Skeletal muscle tissue (tissue), 4 donors: ENCODE data around the gene RMDN3. TPM values are rescaled to one million over a fixed set of nuclear protein-coding genes. Genes with fewer than 3 reads are reported as not detected.

Source experiments
- H3K27ac ChIP-seq: one replicate; pipeline ENCODE4 v1.7.0; 2013; ENCODE audit warnings: mild to moderate bottlenecking, low read depth, low read length, inconsistent platforms
- H3K27me3 ChIP-seq, 3 donors: one replicate each; pipeline ENCODE4 v1.7.0; 2013; ENCODE audit warnings: low read length in 3 of 3; ENCODE audit not compliant: control insufficient read depth in 3 of 3, insufficient read depth in 3 of 3
- H3K36me3 ChIP-seq, 3 donors: one replicate each; pipeline ENCODE4 v1.7.0; 2013; ENCODE audit warnings: low read length in 3 of 3; ENCODE audit not compliant: control insufficient read depth in 3 of 3, insufficient read depth in 3 of 3
- H3K4me1 ChIP-seq, 3 donors: one replicate each; pipeline ENCODE4 v1.7.0; 2013; ENCODE audit warnings: low read length in 3 of 3, mild to moderate bottlenecking in 3 of 3; ENCODE audit not compliant: control insufficient read depth in 3 of 3, insufficient read depth in 3 of 3
- H3K4me3 ChIP-seq, 3 donors: one replicate each; pipeline ENCODE4 v1.7.0; 2013; ENCODE audit warnings: low read length in 3 of 3
- H3K9ac ChIP-seq, 3 donors: one replicate each; pipeline ENCODE4 v1.7.0; 2013; ENCODE audit warnings: low read length in 3 of 3, mild to moderate bottlenecking in 3 of 3, moderate library complexity in 2 of 3, low read depth in 1 of 3
- H3K9me3 ChIP-seq, 3 donors: one replicate each; pipeline ENCODE4 v1.7.0; 2013; ENCODE audit warnings: low read length in 3 of 3; ENCODE audit not compliant: control insufficient read depth in 3 of 3
- total RNA-seq: library from RNA; depleted of rRNA; stranded (reverse); fragments of >200 nt; gene quantifications from one replicate; pipeline ENCODE4 v1.2.3, GENCODE V29; 2014
- donor health status: Osteomylitis.

RMDN3 gene
- total RNA-seq, 1 donor from 2014 or later = 14.6 TPM

DNA sequence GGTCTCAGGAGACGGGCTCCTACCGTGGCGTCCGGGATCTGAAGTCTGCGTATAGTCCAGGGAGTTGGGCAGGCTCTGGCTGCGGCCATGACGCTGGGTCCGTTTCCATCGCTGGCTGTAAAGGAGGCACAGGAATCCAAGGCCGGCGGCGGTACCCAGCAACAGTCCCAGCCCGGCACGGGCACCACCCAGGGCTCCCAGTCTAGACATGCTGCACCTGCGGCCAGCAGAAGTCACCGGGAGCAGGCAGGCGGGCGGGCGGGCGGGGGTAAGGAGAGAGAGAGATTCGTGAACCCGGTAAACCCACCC is 526 bp downstream of the RMDN3 start:
- H3K4me3 ChIP-seq = peak overlapping the region; percentile 94 to 97 (median 96)
- H3K27ac ChIP-seq = peak overlapping the region; percentile 88
- H3K9me3 ChIP-seq = no peaks in the 10 kb centered on the region
- H3K9ac ChIP-seq = peak overlapping the region; percentile 92 to 97 (median 93)
- peaks cover 18 to 23% (median 22%) of the 10 kb centered on the region in 3 donors for H3K36me3 ChIP-seq
- no peaks in the 10 kb centered on the region for H3K27me3 ChIP-seq
- H3K4me1 ChIP-seq = peaks cover 5 to 15% (median 9%) of the 10 kb centered on the region in 3 donors

DNA sequence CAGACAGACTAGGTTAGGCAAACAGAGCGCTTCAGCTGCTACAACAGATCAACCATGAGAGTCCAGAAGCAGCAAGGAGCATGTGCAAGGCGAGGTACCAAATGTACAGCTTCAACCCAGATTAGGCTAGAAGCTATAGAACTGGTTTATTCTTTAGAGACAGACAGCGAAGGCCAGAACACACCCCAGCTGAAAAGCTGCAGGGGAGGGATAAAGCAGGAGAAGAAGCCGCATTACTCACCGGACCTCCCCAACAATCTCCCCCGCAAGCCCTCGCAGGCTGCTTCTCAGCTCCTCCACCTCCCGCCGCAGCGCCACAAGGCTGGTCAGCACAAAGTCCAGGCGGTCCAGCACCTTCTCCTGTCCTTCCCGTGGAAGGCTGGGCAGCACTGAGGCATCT is 3.3 kb downstream of the RMDN3 start:
- H3K27ac ChIP-seq = no peak overlapping the region
- peaks cover 27 to 43% (median 30%) of the 10 kb centered on the region in 3 donors for H3K36me3 ChIP-seq
- H3K4me3 ChIP-seq = no peak overlapping the region
- no peaks in the 10 kb centered on the region for H3K27me3 ChIP-seq
- no peak overlapping the region for H3K9ac ChIP-seq
- H3K4me1 ChIP-seq = peaks cover 5 to 25% (median 9%) of the 10 kb centered on the region in 3 donors
- no peaks in the 10 kb centered on the region for H3K9me3 ChIP-seq

DNA sequence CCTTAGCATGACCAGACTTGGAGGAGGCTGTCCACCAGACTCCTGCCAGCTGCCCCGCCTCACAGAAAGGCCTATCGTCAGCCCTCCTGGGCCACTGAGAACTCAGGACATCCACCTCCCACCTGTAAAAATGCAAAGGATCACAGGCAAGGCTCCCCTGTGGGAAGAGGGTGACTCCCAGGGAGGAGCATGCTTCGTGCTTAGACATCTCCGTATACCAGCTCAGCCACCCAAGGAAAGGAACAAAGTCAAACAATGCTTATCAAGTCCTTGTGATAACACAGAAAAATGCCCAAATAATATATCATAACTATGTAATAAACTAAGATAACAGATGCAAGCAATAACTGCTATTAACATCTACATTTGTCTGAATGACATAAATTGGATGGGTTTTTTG is 4.2 kb downstream of the RMDN3 start:
- no peaks in the 10 kb centered on the region for H3K27me3 ChIP-seq
- H3K27ac ChIP-seq = no peak overlapping the region
- H3K9me3 ChIP-seq = no peaks in the 10 kb centered on the region
- peaks cover 5 to 24% (median 9%) of the 10 kb centered on the region in 3 donors for H3K4me1 ChIP-seq
- no peak overlapping the region for H3K9ac ChIP-seq
- H3K4me3 ChIP-seq = no peak overlapping the region
- peaks cover 27 to 43% (median 30%) of the 10 kb centered on the region in 3 donors for H3K36me3 ChIP-seq

DNA sequence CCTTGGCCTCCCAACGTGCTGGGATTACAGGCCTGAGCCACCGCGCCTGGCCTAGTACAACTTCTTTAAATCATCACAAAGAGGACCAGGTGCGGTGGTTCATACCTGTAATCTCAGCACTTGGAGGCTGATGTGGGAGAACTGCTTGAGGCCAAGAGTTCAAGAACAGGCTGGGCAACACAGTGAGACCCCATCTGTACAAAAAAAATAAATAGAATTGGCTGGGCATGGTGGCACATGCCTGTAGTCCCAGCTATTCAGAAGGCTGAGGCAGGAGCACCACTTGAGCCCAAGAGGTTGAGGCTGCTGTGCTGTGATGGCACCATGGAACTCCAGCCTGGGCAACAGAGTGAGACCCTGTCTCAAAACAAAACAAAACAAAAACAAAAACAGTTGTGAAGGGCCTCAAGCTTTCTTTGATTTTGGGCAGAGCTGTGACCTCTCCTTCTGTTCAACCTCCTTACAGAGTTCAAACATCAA is 5.9 kb downstream of the RMDN3 start:
- Histone ChIP-seq H3K36me3 (peaks cover 34 to 52% (median 37%) of the 10 kb centered on the region in 3 donors), H3K27me3 (no peaks in the 10 kb centered on the region), H3K27ac (no peak overlapping the region)

DNA sequence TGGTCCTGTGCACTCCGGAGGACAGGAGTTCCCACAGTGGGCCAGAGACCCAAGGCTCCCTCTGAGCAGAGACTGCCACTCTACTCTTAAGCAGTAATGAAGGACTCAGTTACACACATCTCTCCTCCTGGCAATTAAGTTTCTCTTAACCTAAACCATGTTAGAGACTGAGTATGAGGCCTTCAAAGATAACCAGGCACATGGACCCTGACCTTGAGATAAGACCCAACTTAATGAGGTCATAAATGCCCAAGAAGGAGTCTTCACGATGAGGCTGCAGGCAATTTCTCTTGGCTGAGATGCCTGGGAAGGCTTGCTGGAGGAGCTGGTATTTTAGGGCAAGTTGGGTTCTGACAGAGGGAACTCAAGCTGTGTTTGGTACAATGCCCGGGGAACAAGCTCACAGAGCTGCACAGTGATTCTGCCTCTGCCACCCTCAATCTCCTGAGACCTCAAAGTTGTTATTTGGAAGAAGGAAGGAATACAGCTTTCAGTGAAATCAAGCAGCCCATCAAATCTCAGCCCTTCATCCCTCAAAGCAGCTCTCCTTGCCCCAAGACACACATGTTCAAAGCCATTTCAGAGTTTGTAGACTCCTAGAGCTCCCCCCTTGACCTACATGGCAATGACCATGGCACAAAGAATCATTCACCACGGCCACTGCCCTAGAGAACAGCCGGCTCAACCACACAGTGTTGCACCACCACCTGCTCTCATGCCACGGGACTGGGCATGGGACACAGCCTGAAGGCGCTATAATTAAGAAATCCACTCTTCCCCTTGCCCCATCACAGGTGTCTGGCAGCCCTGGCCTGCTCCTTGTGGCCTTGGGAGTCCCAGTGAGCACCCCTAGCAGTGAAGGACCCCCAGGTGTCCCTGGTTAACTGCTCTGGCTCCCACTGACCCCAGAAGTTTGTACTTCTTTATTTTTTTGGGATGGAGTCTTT is 7.1 kb downstream of the RMDN3 start:
- Histone ChIP-seq H3K27ac (no peak overlapping the region), H3K36me3 (peaks cover 34 to 61% (median 42%) of the 10 kb centered on the region in 3 donors), H3K4me1 (peaks cover 7 to 26% (median 11%) of the 10 kb centered on the region in 3 donors), H3K4me3 (no peak overlapping the region), H3K27me3 (no peaks in the 10 kb centered on the region), H3K9ac (no peak overlapping the region), H3K9me3 (no peaks in the 10 kb centered on the region)

More for the DNA sequence above, 5.9 kb downstream of the RMDN3 start:
- Histone ChIP-seq H3K4me1 (peaks cover under 1 to 16% (median 5%) of the 10 kb centered on the region in 3 donors), H3K4me3 (no peak overlapping the region), H3K9ac (no peak overlapping the region), H3K9me3 (no peaks in the 10 kb centered on the region)

DNA sequence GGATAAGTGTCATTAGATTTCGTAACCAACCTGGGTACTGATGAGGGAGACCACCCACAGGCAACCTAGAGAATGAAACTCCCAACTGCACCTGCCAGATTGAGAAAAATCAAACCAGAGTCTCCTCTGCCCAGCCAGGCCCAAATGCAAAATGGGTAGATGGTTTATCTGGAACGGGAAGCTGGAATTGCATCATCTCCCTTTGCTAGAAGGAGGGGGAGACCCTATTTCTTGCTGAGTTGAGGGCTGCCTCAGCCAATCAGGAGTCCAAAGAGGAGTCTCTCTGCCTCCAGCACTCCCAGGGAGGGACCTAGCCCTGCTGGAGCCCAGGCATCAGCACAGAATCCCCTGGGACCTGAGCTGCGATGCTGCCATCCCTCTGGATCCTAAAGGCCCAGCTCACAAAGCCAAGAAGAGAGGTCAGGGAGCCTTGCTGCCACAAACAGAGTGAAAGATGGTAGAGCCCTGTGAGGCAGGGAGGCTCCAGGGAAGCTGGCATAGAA is 8.1 kb downstream of the RMDN3 start:
- Histone ChIP-seq H3K27ac (no peak overlapping the region), H3K4me1 (peaks cover 7 to 27% (median 11%) of the 10 kb centered on the region in 3 donors), H3K9me3 (no peaks in the 10 kb centered on the region), H3K4me3 (no peak overlapping the region), H3K9ac (peak overlapping the region in 1 of 3 donors; percentile 4), H3K27me3 (no peaks in the 10 kb centered on the region), H3K36me3 (peaks cover 34 to 67% (median 45%) of the 10 kb centered on the region in 3 donors)

DNA sequence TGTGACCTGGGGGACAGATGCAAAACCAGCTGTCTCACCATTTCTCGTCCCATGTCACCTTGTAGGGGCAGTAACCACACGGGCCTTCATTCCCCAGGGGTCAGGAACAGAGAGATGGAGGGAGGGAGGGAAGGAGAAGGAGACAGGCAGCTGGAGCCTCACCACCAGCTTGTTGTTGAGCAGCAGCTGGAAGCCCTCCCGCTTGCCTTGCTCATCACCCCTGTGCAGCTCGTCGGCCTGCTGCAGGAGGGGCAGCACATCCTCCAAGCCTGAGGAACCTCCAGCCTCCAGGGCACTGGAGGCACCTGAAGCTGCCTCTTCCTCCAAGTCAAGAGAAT is 10.3 kb downstream of the RMDN3 start:
- Histone ChIP-seq H3K9me3 (no peaks in the 10 kb centered on the region), H3K9ac (no peak overlapping the region), H3K27ac (no peak overlapping the region), H3K4me3 (no peak overlapping the region), H3K4me1 (peaks cover 11 to 26% (median 13%) of the 10 kb centered on the region in 3 donors), H3K36me3 (peaks cover 30 to 52% (median 39%) of the 10 kb centered on the region in 3 donors), H3K27me3 (no peaks in the 10 kb centered on the region)

DNA sequence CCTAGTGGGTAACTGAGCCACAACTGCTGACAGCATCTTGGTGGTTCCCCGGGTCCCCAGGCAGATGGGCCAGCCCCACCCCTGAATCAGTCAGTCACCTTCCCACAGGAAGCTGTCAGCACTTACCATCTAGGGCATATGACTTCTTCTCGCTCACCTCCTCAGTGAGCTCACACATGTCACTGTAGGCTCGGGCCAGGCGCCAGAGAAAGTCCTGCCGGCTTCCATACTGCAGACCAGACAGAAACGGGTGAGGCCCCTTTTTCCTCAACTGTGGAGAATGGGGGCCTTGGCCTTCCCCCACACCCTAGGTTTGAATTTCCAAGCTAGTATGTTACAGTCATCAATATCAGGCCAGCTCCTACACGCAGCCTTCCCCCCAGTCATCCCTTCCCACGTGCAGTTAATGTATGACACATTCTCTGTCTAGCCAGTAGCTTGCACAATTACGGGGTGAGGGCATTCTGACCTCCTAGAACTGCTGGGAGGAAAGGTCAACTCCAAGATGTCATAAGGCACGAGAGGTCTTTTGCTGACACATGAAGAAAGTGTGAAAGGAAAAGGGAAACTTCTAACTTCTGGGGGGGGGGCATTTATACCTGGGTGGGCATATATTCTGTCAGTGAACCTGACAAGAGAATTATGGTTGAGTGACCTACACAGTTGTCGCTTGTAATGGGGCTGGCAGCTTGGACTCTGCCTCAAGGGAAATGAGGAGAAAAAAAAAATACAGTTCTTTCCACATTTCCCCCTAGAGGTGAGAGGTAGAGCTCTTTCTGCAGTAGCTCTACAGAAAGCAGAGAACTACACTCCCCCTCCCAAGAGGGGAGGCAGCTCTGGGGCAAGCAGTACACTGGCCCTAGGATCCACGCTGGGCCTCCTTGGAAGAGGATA is 10.9 kb downstream of the RMDN3 start:
- Histone ChIP-seq H3K27me3 (no peaks in the 10 kb centered on the region), H3K36me3 (peaks cover 33 to 52% (median 43%) of the 10 kb centered on the region in 3 donors), H3K27ac (no peak overlapping the region), H3K4me1 (peaks cover 11 to 26% (median 13%) of the 10 kb centered on the region in 3 donors), H3K9me3 (no peaks in the 10 kb centered on the region), H3K9ac (peak overlapping the region in 1 of 3 donors; percentile 9), H3K4me3 (no peak overlapping the region)

DNA sequence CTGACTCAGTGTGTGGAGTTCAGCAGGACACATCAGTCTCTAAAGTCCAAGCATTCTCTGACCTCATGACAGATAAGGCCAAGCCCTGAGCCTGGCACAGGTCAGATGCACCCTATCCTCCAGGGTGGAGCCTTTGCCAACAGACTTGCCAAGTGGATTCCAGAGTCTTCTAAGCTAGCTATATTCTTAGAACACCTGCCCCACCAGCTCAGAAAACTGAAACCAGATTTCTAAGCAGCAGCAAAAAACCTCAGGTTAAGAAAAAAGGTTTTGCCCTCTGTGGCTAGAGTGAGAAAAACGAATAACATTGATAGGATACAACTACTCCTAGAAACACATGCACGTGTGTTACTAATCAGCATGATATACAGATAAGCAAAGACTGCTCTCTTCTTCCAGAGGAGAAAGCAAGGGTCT is 11.6 kb downstream of the RMDN3 start:
- Histone ChIP-seq H3K9ac (peak overlapping the region in 1 of 3 donors; percentile 9), H3K36me3 (peaks cover 40 to 57% (median 49%) of the 10 kb centered on the region in 3 donors), H3K9me3 (no peaks in the 10 kb centered on the region), H3K4me1 (peaks cover 11 to 26% (median 13%) of the 10 kb centered on the region in 3 donors), H3K4me3 (no peak overlapping the region), H3K27me3 (no peaks in the 10 kb centered on the region), H3K27ac (peak overlapping the region; percentile 10)
